Inflammatory macrophage treated with lipopolysaccharide for 4 hours (primary cell): ENCODE data around the gene HOXA5.

Experiments
- DNase-seq: peaks from one replicate; pipeline ENCODE4 v3.0.0-alpha.2; 2020

HOXA5 gene

GRCh38 chr7:27116031-27116961 lies 27.2 kb downstream of the HOXA5 start:
- DNase-seq, result no peak

- DNase-seq, result no peak
Measured at GRCh38 chr7:27115221-27116026, 28.1 kb downstream of the HOXA5 start.

GRCh38 chr7:27114881-27115220 lies 28.6 kb downstream of the HOXA5 start:
- no peak for DNase-seq

- no peak for DNase-seq
Measured at GRCh38 chr7:27113991-27114769, 29.3 kb downstream of the HOXA5 start.

- DNase-seq, result no peak
Measured at GRCh38 chr7:27112955-27113949, 30.2 kb downstream of the HOXA5 start.

- no peak for DNase-seq
Measured at GRCh38 chr7:27112361-27112760, 31.1 kb downstream of the HOXA5 start.

GRCh38 chr7:27111751-27112277 lies 31.7 kb downstream of the HOXA5 start:
- DNase-seq, result no peak

- no peak for DNase-seq
Measured at GRCh38 chr7:27111042-27111750, 32.3 kb downstream of the HOXA5 start.

- no peak for DNase-seq
Measured at GRCh38 chr7:27110186-27111031, 33.1 kb downstream of the HOXA5 start.

GRCh38 chr7:27109466-27110185 lies 33.9 kb downstream of the HOXA5 start:
- no peak for DNase-seq

GRCh38 chr7:27108390-27109127 lies 34.9 kb downstream of the HOXA5 start:
- no peak for DNase-seq

- DNase-seq, result no peak
Measured at GRCh38 chr7:27107391-27108381, 35.8 kb downstream of the HOXA5 start.

- DNase-seq, result no peak
Measured at GRCh38 chr7:27106901-27107240, 36.6 kb downstream of the HOXA5 start.

- no peak for DNase-seq
Measured at GRCh38 chr7:27106181-27106900, 37.1 kb downstream of the HOXA5 start.

- no peak for DNase-seq
Measured at GRCh38 chr7:27105301-27106031, 38.0 kb downstream of the HOXA5 start.
